Amniotic epithelial cell (primary cell): Measurements from ENCODE around the gene CNTFR.
"Not testable (repeated sequence)": the region's sequence is repeated elsewhere in the genome, so short reads cannot be mapped to it uniquely, and the experiment has no call there.

Experiments used
- DNase-seq: peaks from one replicate; pipeline ENCODE4 v3.0.0-alpha.2; 2010; ENCODE audit warnings: low read depth

The CNTFR gene

GRCh38 chr9:34589636-34590380 is at the start of gene CNTFR:
CNTFR (minus strand) TSS chr9:34589724; CDS start chr9:34568981, 20,743 bp downstream.
- DNase-seq: no peak

GRCh38 chr9:34639322-34639721 is 49.8 kb upstream of the CNTFR start:
- DNase-seq: not testable (repeated sequence)

- no peak for DNase-seq
These were observed 48.6 kb upstream of the CNTFR start for GRCh38 chr9:34638138-34638445.

- DNase-seq: peak; percentile 88
These were observed 48.0 kb upstream of the CNTFR start, which contains the start of gene SIGMAR1 for GRCh38 chr9:34637356-34638137. SIGMAR1 (minus strand) TSS chr9:34637787; CDS start chr9:34637697, 90 bp downstream.

GRCh38 chr9:34636791-34637355 is 47.3 kb upstream of the CNTFR start:
- no peak for DNase-seq

GRCh38 chr9:34635556-34635955 is 46.0 kb upstream of the CNTFR start:
- DNase-seq: no peak

- no peak for DNase-seq
These were observed 45.2 kb upstream of the CNTFR start for GRCh38 chr9:34634551-34635248.

GRCh38 chr9:34633851-34634550 is 44.5 kb upstream of the CNTFR start:
- peak; percentile 51 for DNase-seq

- no peak for DNase-seq
These were observed 43.6 kb upstream of the CNTFR start for GRCh38 chr9:34633166-34633565.

- no peak for DNase-seq
These were observed 41.1 kb upstream of the CNTFR start for GRCh38 chr9:34630402-34631154.

- no peak for DNase-seq
These were observed 39.9 kb upstream of the CNTFR start for GRCh38 chr9:34629491-34629808.

- no peak for DNase-seq
These were observed 39.3 kb upstream of the CNTFR start, which contains the start of gene ARID3C for GRCh38 chr9:34628656-34629490. ARID3C (minus strand) TSS chr9:34629066; CDS start chr9:34628014, 1,052 bp downstream.

- DNase-seq: no peak
These were observed 38.5 kb upstream of the CNTFR start for GRCh38 chr9:34627716-34628655.

- no peak for DNase-seq
These were observed 35.6 kb upstream of the CNTFR start for GRCh38 chr9:34625186-34625486.

GRCh38 chr9:34624475-34625185 is 35.1 kb upstream of the CNTFR start:
- DNase-seq: no peak

- DNase-seq: no peak
These were observed 34.1 kb upstream of the CNTFR start for GRCh38 chr9:34623374-34624235.
